ENCODE measurements around the gene GPS1. TPM values are rescaled to one million over a fixed set of nuclear protein-coding genes. Genes with fewer than 3 reads are reported as not detected.

The GPS1 gene
- total and polyA plus RNA-seq, 9 of the 15 experiments (the other 6 are each of a cell fraction or from before 2014, with no cell fraction given): 3.1 to 167 (median 69.9) TPM

DNA sequence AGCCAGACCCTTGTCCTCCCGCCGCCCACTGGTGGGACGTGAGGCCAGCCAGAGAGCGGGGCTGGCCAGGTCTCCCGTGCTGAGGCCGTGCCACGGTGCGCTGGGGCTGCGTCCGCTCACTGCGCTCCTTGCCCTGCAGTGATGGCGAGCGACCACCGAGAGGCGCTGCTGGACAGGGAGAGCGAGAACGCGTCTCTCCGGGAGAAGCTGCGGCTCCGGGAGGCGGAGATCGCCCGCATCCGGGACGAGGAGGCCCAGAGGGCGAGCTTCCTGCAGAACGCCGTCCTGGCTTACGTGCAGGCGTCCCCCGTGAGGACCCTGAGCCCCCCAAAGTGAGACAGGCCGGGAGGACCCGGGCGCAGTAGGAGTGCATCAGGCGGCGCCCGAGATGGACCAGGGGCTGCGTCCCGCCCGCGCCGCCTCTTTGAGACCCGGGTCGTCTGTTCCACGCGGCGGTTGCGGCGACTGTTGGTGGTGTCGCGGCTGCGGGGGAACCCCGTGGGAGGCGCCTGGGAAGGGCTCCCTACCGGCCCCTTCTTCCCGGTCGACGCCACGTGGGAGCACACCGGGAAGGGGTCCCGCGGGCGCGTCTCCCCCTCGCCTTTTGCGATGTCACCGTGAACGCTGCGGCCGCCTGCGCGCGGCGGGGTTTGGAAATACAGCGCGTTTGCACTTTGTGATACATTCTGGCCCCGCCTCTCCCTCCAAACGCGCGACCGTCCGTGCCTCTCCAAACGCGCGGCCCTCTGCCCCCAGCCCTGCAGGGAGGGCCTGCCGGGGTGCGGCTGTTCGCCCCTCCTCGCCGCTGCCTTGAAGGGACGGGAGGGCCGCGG lies 21.0 kb upstream of the GPS1 start (continued):
- no peak for TF ChIP-seq FOXJ2 (tag; IDR thresholded peaks at IDR 0.05)
- no peak for TF ChIP-seq HDGF (IDR thresholded peaks at IDR 0.05)
- TF ChIP-seq SRSF9 (IDR thresholded peaks at IDR 0.05; ENCODE audit: borderline replicate concordance, low read depth, low read length): no peak
- TF ChIP-seq FOXJ3 (CRISPR knock-in tag; IDR thresholded peaks at IDR 0.05): no peak
- peak; percentile 56 for TF ChIP-seq BCOR (IDR thresholded peaks at IDR 0.05)
- no peak for TF ChIP-seq MCM7 (IDR thresholded peaks at IDR 0.05)
- no peak for TF ChIP-seq ZNF280A (IDR thresholded peaks at IDR 0.05; ENCODE audit: low read depth, partially characterized antibody)
- TF ChIP-seq ARNT (IDR thresholded peaks at IDR 0.05): no peak
- TF ChIP-seq, protein P1, sequence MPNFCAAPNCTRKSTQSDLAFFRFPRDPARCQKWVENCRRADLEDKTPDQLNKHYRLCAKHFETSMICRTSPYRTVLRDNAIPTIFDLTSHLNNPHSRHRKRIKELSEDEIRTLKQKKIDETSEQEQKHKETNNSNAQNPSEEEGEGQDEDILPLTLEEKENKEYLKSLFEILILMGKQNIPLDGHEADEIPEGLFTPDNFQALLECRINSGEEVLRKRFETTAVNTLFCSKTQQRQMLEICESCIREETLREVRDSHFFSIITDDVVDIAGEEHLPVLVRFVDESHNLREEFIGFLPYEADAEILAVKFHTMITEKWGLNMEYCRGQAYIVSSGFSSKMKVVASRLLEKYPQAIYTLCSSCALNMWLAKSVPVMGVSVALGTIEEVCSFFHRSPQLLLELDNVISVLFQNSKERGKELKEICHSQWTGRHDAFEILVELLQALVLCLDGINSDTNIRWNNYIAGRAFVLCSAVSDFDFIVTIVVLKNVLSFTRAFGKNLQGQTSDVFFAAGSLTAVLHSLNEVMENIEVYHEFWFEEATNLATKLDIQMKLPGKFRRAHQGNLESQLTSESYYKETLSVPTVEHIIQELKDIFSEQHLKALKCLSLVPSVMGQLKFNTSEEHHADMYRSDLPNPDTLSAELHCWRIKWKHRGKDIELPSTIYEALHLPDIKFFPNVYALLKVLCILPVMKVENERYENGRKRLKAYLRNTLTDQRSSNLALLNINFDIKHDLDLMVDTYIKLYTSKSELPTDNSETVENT (CRISPR knock-in tag; IDR thresholded peaks at IDR 0.05): no peak
- TF ChIP-seq ZNF124 (CRISPR knock-in tag; IDR thresholded peaks at IDR 0.05): no peak
- no peak for TF ChIP-seq ELF4 (CRISPR knock-in tag; IDR thresholded peaks at IDR 0.05)
- no peak for TF ChIP-seq PML (IDR thresholded peaks at IDR 0.05; ENCODE audit: low read length)
- no peak for TF ChIP-seq HNRNPUL1 (IDR thresholded peaks at IDR 0.05; ENCODE audit: low read length)
- TF ChIP-seq RAD21 (CRISPR knock-in tag; conservative IDR thresholded peaks at IDR 0.05 in 1 of 2, IDR thresholded peaks at IDR 0.05 in 1 of 2): peak; percentile 96
- TF ChIP-seq ZNF274 (IDR thresholded peaks at IDR 0.05; ENCODE audit: borderline replicate concordance, low read depth, low read length): no peak
- no peak for TF ChIP-seq ZNF282 (CRISPR knock-in tag; IDR thresholded peaks at IDR 0.05)
- TF ChIP-seq SETDB1 (IDR thresholded peaks at IDR 0.05; ENCODE audit: low read length): no peak
- no peak for TF ChIP-seq MAFG (tag; conservative IDR thresholded peaks at IDR 0.05)
- TF ChIP-seq ZNF175 (CRISPR knock-in tag; IDR thresholded peaks at IDR 0.05; ENCODE audit: low read depth): no peak
- TF ChIP-seq MBD2 (IDR thresholded peaks at IDR 0.05; ENCODE audit: borderline replicate concordance, low read depth): no peak
- peak in 1 of 2 experiments; percentile 39; a peak in 2 of 4 replicates for TF ChIP-seq RCOR1 (IDR thresholded peaks at IDR 0.05; ENCODE audit: borderline replicate concordance in 1 of 2, low read depth in 2 of 2, low read length in 2 of 2)
- TF ChIP-seq, protein P2, sequence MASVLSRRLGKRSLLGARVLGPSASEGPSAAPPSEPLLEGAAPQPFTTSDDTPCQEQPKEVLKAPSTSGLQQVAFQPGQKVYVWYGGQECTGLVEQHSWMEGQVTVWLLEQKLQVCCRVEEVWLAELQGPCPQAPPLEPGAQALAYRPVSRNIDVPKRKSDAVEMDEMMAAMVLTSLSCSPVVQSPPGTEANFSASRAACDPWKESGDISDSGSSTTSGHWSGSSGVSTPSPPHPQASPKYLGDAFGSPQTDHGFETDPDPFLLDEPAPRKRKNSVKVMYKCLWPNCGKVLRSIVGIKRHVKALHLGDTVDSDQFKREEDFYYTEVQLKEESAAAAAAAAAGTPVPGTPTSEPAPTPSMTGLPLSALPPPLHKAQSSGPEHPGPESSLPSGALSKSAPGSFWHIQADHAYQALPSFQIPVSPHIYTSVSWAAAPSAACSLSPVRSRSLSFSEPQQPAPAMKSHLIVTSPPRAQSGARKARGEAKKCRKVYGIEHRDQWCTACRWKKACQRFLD (CRISPR knock-in tag; IDR thresholded peaks at IDR 0.05): no peak
- no peak for TF ChIP-seq ADNP (tag; IDR thresholded peaks at IDR 0.05)
- TF ChIP-seq, protein P3, sequence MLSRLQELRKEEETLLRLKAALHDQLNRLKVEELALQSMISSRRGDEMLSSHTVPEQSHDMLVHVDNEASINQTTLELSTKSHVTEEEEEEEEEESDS (CRISPR knock-in tag; IDR thresholded peaks at IDR 0.05): no peak
- TF ChIP-seq NUFIP1 (IDR thresholded peaks at IDR 0.05; ENCODE audit: partially characterized antibody): no peak

Measured in K562 (cell line).